ENCODE data around the gene SYNPO2. TPM values are rescaled to one million over a fixed set of nuclear protein-coding genes. Genes with fewer than 3 reads are reported as not detected.

Gene SYNPO2
- total RNA-seq, 1 donor from 2014 or later, result 188 TPM

GRCh38 chr4:118918388-118918787, 29.7 kb downstream of the SYNPO2 start:
- ATAC-seq, result no peak
- no peak for DNase-seq
- intact Hi-C loops (cut with micrococcal nuclease), result no loop called here

GRCh38 chr4:118920247-118920646, 31.6 kb downstream of the SYNPO2 start:
- peak; percentile 93 for ATAC-seq
- intact Hi-C loops (cut with micrococcal nuclease), result no loop called here
- DNase-seq, result peak; percentile 43

GRCh38 chr4:118921786-118922185, 33.1 kb downstream of the SYNPO2 start:
- intact Hi-C loops (cut with micrococcal nuclease), result no loop called here
- no peak for DNase-seq
- peak; percentile 16 for ATAC-seq

GRCh38 chr4:118923891-118924290, 35.2 kb downstream of the SYNPO2 start:
- DNase-seq (no peak), ATAC-seq (no peak)
- intact Hi-C loops (cut with micrococcal nuclease), result no loop called here

- ATAC-seq (peak; percentile 77), DNase-seq (peak; percentile 63)
- intact Hi-C loops (cut with micrococcal nuclease), result no loop called here
Observed at GRCh38 chr4:118927974-118928373, 39.3 kb downstream of the SYNPO2 start.

- intact Hi-C loops (cut with micrococcal nuclease), result no loop called here
- no peak for DNase-seq
- no peak for ATAC-seq
Observed at GRCh38 chr4:118930255-118930654, 41.6 kb downstream of the SYNPO2 start.

GRCh38 chr4:118931786-118932185, 43.1 kb downstream of the SYNPO2 start:
- intact Hi-C loops (cut with micrococcal nuclease), result no loop called here
- ATAC-seq (no peak), DNase-seq (no peak)

GRCh38 chr4:118935819-118936218, 47.2 kb downstream of the SYNPO2 start:
- ATAC-seq (no peak), DNase-seq (no peak)
- intact Hi-C loops (cut with micrococcal nuclease), result no loop called here

GRCh38 chr4:118936406-118936805, 47.8 kb downstream of the SYNPO2 start:
- DNase-seq (no peak), ATAC-seq (no peak)
- intact Hi-C loops (cut with micrococcal nuclease), result no loop called here

- intact Hi-C loops (cut with micrococcal nuclease), result no loop called here
- ATAC-seq (peak; percentile 27), DNase-seq (no peak)
Observed at GRCh38 chr4:118939169-118939783, 50.6 kb downstream of the SYNPO2 start.

GRCh38 chr4:118941149-118941548, 52.5 kb downstream of the SYNPO2 start:
- DNase-seq (no peak), ATAC-seq (peak; percentile 50)
- intact Hi-C loops (cut with micrococcal nuclease), result no loop called here

- no peak for DNase-seq
- ATAC-seq, result peak; percentile 56
- intact Hi-C loops (cut with micrococcal nuclease), result no loop called here
Observed at GRCh38 chr4:118941799-118942198, 53.1 kb downstream of the SYNPO2 start.

- no peak for DNase-seq
- intact Hi-C loops (cut with micrococcal nuclease), result no loop called here
- ATAC-seq, result no peak
Observed at GRCh38 chr4:118942465-118942864, 53.8 kb downstream of the SYNPO2 start.

- DNase-seq, result no peak
- ATAC-seq, result no peak
- intact Hi-C loops (cut with micrococcal nuclease), result no loop called here
Observed at GRCh38 chr4:118947095-118947494, 58.4 kb downstream of the SYNPO2 start.

GRCh38 chr4:118948545-118949144, 60.0 kb downstream of the SYNPO2 start:
- intact Hi-C loops (cut with micrococcal nuclease), result no loop called here
- DNase-seq (no peak), ATAC-seq (no peak)

GRCh38 chr4:118950224-118950623, 61.6 kb downstream of the SYNPO2 start:
- peak; percentile 19 for ATAC-seq
- intact Hi-C loops (cut with micrococcal nuclease), result no loop called here
- DNase-seq, result no peak

- intact Hi-C loops (cut with micrococcal nuclease), result no loop called here
- DNase-seq (no peak), ATAC-seq (peak; percentile 53)
Observed at GRCh38 chr4:118950929-118951570, 62.4 kb downstream of the SYNPO2 start.

GRCh38 chr4:118953276-118953675, 64.6 kb downstream of the SYNPO2 start:
- DNase-seq (no peak), ATAC-seq (no peak)
- intact Hi-C loops (cut with micrococcal nuclease), result no loop called here

GRCh38 chr4:118954246-118954645, 65.6 kb downstream of the SYNPO2 start:
- intact Hi-C loops (cut with micrococcal nuclease), result no loop called here
- no peak for ATAC-seq
- DNase-seq, result no peak

GRCh38 chr4:118955515-118955914, 66.9 kb downstream of the SYNPO2 start:
- intact Hi-C loops (cut with micrococcal nuclease), result no loop called here
- ATAC-seq (no peak), DNase-seq (no peak)
